PFSK-1 (cell line): ENCODE data around the gene SLC39A11.

Experiments
- POLR2AphosphoS5 ChIP-seq: IDR thresholded peaks from 2 replicates; pipeline ENCODE4 v1.6.1; 2012; ENCODE audit warnings: low read depth, mild to moderate bottlenecking, control low read depth, low read length, moderate library complexity
- REST ChIP-seq, 2 experiments: IDR thresholded peaks; 2 replicates each; pipeline versions ENCODE4 v1.6.1 to v1.8.0; 2011 to 2012; ENCODE audit warnings: low read depth in 2 of 2, low read length in 2 of 2, control low read depth in 1 of 2, inconsistent platforms in 1 of 2, mild to moderate bottlenecking in 1 of 2, moderate library complexity in 1 of 2; ENCODE audit not compliant: insufficient read depth in 1 of 2
- SIN3A ChIP-seq: IDR thresholded peaks from 2 replicates; pipeline ENCODE4 v1.6.1; 2012; ENCODE audit warnings: mild to moderate bottlenecking, low read length, moderate library complexity, borderline replicate concordance; ENCODE audit not compliant: insufficient read depth
- TAF1 ChIP-seq: IDR thresholded peaks from 2 replicates; pipeline ENCODE4 v1.6.1; 2012; ENCODE audit warnings: low read length, control low read depth, borderline replicate concordance; ENCODE audit not compliant: insufficient read depth

DNA sequence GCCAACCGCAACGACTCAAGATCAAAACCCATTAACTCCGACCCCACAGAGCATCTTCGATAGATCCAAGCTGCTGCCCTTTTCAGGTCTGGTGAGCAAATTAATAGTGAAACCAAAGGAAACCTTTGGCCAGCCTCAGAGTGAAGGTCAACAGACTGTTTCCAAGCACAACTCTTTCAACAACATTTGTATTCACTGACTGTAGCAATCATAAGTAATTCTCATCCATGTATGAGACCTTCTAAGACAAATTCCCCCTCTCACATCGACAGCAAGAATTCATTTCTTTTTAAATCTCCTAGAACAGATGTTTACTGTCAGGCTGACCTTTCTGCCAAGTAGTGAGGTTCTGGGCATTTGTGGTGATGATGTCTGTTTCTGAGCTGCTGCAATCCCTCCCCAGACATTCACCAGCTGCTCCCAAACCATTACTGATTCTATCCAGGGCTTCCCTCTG lies 64.2 kb downstream of the SLC39A11 start:
- TF ChIP-seq REST (IDR thresholded peaks at IDR 0.05; ENCODE audit: insufficient read depth in 1 of 2, low read depth in 2 of 2, low read length in 2 of 2), result no peak
- TF ChIP-seq TAF1, result no peak
- no peak for TF ChIP-seq POLR2AphosphoS5
- no peak for TF ChIP-seq SIN3A
